OCI-LY7 (cell line): ENCODE measurements around the gene GCLM. TPM values are rescaled to one million over a fixed set of nuclear protein-coding genes. Genes with fewer than 3 reads are reported as not detected.
A peak's percentile ranks its signal among the peaks of the same experiment; 100 is the strongest.

Source experiments
- BruUV-seq: library from RNA; stranded (reverse); fragments of 400-500 nt; replicated peaks from 2 replicates; lab custom pipeline; 2021; lab: Mats Ljungman, UMichigan
- CTCF ChIA-PET: fragments of 300-600 bp; sonication (Branson Sonifier 250); formaldehyde crosslinking; loops from one replicate; lab custom pipeline; 2022; ENCODE audit warnings: antibody characterized with exemption; ENCODE audit not compliant: unreplicated experiment; lab: Charles Lee
- POLR2A ChIA-PET: fragments of 300-600 bp; sonication (Branson Sonifier 250); formaldehyde crosslinking; loops from one replicate; lab custom pipeline; 2022; ENCODE audit warnings: antibody characterized with exemption; lab: Charles Lee
- DNase-seq: peaks from one replicate; pipeline ENCODE4 v3.0.0-alpha.2; 2015; ENCODE audit warnings: low spot score
- H2AFZ ChIP-seq: fragments of 200-600 bp; sonication (generic), shearing (Covaris generic); 2 replicates; pipeline ENCODE4 v1.6.1; 2014; ENCODE audit warnings: mild to moderate bottlenecking, antibody characterized with exemption, low read length, moderate library complexity
- H3K27ac ChIP-seq: fragments of 200-600 bp; sonication (generic); 2 replicates; pipeline ENCODE4 v1.5.1; 2014; ENCODE audit warnings: mixed run types, low read depth, mild to moderate bottlenecking, moderate library complexity, low read length, inconsistent platforms; ENCODE audit not compliant: poor library complexity, severe bottlenecking
- H3K36me3 ChIP-seq: fragments of 200-600 bp; sonication (generic); 2 replicates; pipeline ENCODE4 v1.6.1; 2014; ENCODE audit warnings: mild to moderate bottlenecking, antibody characterized with exemption, low read length, moderate library complexity, mixed read lengths; ENCODE audit not compliant: insufficient read depth
- H3K4me1 ChIP-seq: fragments of 200-600 bp; sonication (generic); 2 replicates; pipeline ENCODE4 v1.5.1; 2014; ENCODE audit warnings: mild to moderate bottlenecking, low read length; ENCODE audit not compliant: insufficient read depth, poor library complexity, severe bottlenecking
- H3K4me2 ChIP-seq: fragments of 200-600 bp; sonication (generic); 2 replicates; pipeline ENCODE4 v1.6.1; 2014; ENCODE audit warnings: mild to moderate bottlenecking, low read length
- H3K4me3 ChIP-seq: fragments of 200-600 bp; sonication (generic); 2 replicates; pipeline ENCODE4 v1.5.1; 2014; ENCODE audit warnings: mild to moderate bottlenecking, low read depth, low read length; ENCODE audit not compliant: poor library complexity, severe bottlenecking
- H3K79me2 ChIP-seq: fragments of 200-600 bp; sonication (generic); 2 replicates; pipeline ENCODE4 v1.6.1; 2016; ENCODE audit warnings: low read depth, mild to moderate bottlenecking, low read length, moderate library complexity, mixed read lengths; ENCODE audit not compliant: insufficient read depth
- H3K9me2 ChIP-seq: fragments of 200-600 bp; sonication (generic); 2 replicates; pipeline ENCODE4 v1.6.1; 2016; ENCODE audit warnings: mild to moderate bottlenecking, low read length, mixed read lengths; ENCODE audit not compliant: insufficient read depth
- H3K9me3 ChIP-seq: fragments of 200-600 bp; sonication (generic); 2 replicates; pipeline ENCODE4 v1.6.1; 2014; ENCODE audit warnings: mild to moderate bottlenecking, mixed run types, low read length, mixed read lengths
- H4K20me1 ChIP-seq: fragments of 200-600 bp; sonication (generic); 2 replicates; pipeline ENCODE4 v1.6.1; 2014; ENCODE audit warnings: mild to moderate bottlenecking, antibody characterized with exemption, low read length, moderate library complexity, mixed read lengths; ENCODE audit not compliant: insufficient read depth
- CTCF ChIP-seq: fragments of 200-600 bp; sonication (generic); conservative IDR thresholded peaks from 2 replicates; pipeline ENCODE4 v1.5.1; 2014; ENCODE audit warnings: mild to moderate bottlenecking, antibody characterized with exemption, low read length, moderate library complexity, mixed read lengths
- EZH2phosphoT487 ChIP-seq: fragments of 200-600 bp; sonication (generic); IDR thresholded peaks from 2 replicates; pipeline ENCODE4 v1.6.1; 2018; ENCODE audit warnings: low read depth, borderline replicate concordance, mild to moderate bottlenecking, mixed run types, antibody characterized with exemption, low read length, moderate library complexity, mixed read lengths
- intact Hi-C: fragments of 100-400 bp; cut with micrococcal nuclease; formaldehyde crosslinking; loops from one replicate; pipeline ENCODE4 v1.10.0; 2022; ENCODE audit not compliant: unreplicated experiment
- microRNA-seq: library from miRNA; unstranded; fragments of <30 nt; microRNA quantifications from one replicate; pipeline ENCODE4 v1.2.0, GENCODE V29; 2022; ENCODE audit warnings: borderline replicate concordance
- small RNA-seq: library from RNA; depleted of rRNA; stranded (forward); fragments of <200 nt; gene quantifications from one replicate; pipeline ENCODE3, GENCODE V24; 2014
- total RNA-seq, 2 experiments: library from RNA; depleted of rRNA in 1 of 2; stranded (reverse); fragments of >200 nt in 1 of 2; shearing (Covaris generic) in 1 of 2; gene quantifications; 2 replicates each; pipeline ENCODE4 v1.2.3, GENCODE V29; 2014 to 2022

GCLM gene
- total RNA-seq, 2 experiments from 2014 or later = 7.0 to 24.0 TPM

- H3K4me1 ChIP-seq = no peaks in the 10 kb centered on the region
- TF ChIP-seq EZH2phosphoT487 = no peak
- TF ChIP-seq CTCF = no peak
- intact Hi-C loops = no loop called here
- no peaks in the 10 kb centered on the region for H3K9me2 ChIP-seq
- H3K4me3 ChIP-seq = no peak overlapping the region
- BruUV-seq = no TSS peak
- CTCF ChIA-PET = interaction anchor here (0.6 kb wide), 1 partner anchor 226 kb away, joined by 3 read pairs; no protein-coding TSS in a partner anchor
- no peak overlapping the region for H3K4me2 ChIP-seq
- DNase-seq = no peak
- H4K20me1 ChIP-seq = no peaks in the 10 kb centered on the region
- no peak overlapping the region for H3K27ac ChIP-seq
- H3K9me3 ChIP-seq = 0 out of 2 replicates have a peak, but pooled peaks cover 2% of the 10 kb centered on the region
- H3K79me2 ChIP-seq = no peaks in the 10 kb centered on the region
- no peak overlapping the region for H2AFZ ChIP-seq
- POLR2A ChIA-PET = interaction anchor here (1.5 kb wide), 1 partner anchor 11 kb away, joined by 3 read pairs; no protein-coding TSS in a partner anchor
- H3K36me3 ChIP-seq = no peaks in the 10 kb centered on the region; the same call in 1 of the 2 replicates
Observed at GRCh38 chr1:93837961-93838360, 71.3 kb downstream of the GCLM start.

Small RNAs within 50 kb of the gene (microRNA-seq; reads per million reads assigned to microRNA genes)
- 136 reads per million, percentile 61 among the genes with 10 or more reads in this experiment for gene MIR760

Small RNAs within 50 kb of the gene (small RNA-seq; reads per million reads assigned to genes)
- gene AL117351.2 (not detected), gene MIR760 (not detected)

Other genes starting within 250 kb of the GCLM start
- gene BCAR3, start 227.6 kb downstream of the GCLM start, total RNA-seq (2014; rRNA removed; shearing (Covaris generic)) = 12.0 and 16.3 TPM in 2 replicates
- gene BCAR3, start 227.6 kb downstream of the GCLM start, total RNA-seq (2022) = 18.8 and 24.2 TPM in 2 replicates
- gene DNTTIP2, start 30.2 kb downstream of the GCLM start, total RNA-seq (2014; rRNA removed; shearing (Covaris generic)) = 39.7 and 47.4 TPM in 2 replicates
- 55.4 and 67.6 TPM in 2 replicates for gene DNTTIP2, start 30.2 kb downstream of the GCLM start, total RNA-seq (2022)
- gene ABCA4, start 211.7 kb upstream of the GCLM start, total RNA-seq (2014; rRNA removed; shearing (Covaris generic)) = not detected in 2 replicates
- not detected in 2 replicates for gene ABCA4, start 211.7 kb upstream of the GCLM start, total RNA-seq (2022)